Dedifferentiated amniotic fluid mesenchymal stem cell (primary cell): ENCODE data around the gene DNAJA4.

ENCODE experiments used
- DNase-seq: peaks from one replicate; pipeline ENCODE4 v3.0.0-alpha.2; 2016; ENCODE audit errors: extremely low spot score

The DNAJA4 gene

GRCh38 chr15:78280319-78281072 lies 16.1 kb downstream of the DNAJA4 start:
- DNase-seq: no peak

DNA sequence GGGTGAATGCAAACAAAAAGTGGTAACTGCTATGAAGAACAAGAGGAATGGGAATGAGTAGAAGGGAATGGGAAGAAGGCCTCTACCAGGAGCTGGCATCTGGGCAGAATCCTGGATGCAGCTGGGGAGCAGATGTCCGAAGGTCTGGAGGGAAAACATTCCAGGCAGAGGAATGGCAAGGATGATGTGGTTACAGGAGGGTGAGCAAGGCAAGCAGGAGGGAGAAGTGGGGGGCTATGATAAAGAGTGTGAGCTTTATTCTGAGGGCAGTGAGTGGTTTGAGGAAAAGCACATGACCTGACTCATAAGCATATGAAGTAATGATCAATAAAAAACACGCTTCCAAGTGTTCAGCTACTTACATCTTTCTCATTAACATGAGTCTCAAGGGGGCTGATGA lies 18.0 kb downstream of the DNAJA4 start:
- DNase-seq: no peak

- no peak for DNase-seq
Observed at GRCh38 chr15:78284758-78285157, 20.4 kb downstream of the DNAJA4 start.

DNA sequence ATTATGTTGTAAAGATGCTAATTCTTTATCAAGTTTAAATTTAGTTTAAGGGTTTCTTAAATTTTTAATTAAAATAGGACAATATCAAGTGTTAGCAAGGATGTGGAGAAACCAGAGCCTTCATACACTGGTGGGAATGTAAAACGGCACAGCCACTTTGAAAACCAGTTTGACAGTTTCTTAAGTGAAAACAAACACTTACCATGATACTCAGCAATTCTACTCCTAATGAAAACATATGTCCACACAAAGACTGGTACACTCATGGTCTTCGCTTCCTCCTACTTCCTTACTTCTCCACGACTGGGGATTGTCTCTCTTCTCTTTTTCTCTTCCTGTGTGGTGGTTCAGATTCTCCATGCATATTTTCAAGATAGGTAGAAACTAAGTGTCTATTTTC lies 25.9 kb downstream of the DNAJA4 start:
- no peak for DNase-seq

- DNase-seq: no peak
Observed at GRCh38 chr15:78291052-78291451, 26.7 kb downstream of the DNAJA4 start.

GRCh38 chr15:78291698-78292097 lies 27.3 kb downstream of the DNAJA4 start:
- DNase-seq: no peak

- DNase-seq: no peak
Observed at GRCh38 chr15:78292219-78292618, 27.9 kb downstream of the DNAJA4 start.

DNA sequence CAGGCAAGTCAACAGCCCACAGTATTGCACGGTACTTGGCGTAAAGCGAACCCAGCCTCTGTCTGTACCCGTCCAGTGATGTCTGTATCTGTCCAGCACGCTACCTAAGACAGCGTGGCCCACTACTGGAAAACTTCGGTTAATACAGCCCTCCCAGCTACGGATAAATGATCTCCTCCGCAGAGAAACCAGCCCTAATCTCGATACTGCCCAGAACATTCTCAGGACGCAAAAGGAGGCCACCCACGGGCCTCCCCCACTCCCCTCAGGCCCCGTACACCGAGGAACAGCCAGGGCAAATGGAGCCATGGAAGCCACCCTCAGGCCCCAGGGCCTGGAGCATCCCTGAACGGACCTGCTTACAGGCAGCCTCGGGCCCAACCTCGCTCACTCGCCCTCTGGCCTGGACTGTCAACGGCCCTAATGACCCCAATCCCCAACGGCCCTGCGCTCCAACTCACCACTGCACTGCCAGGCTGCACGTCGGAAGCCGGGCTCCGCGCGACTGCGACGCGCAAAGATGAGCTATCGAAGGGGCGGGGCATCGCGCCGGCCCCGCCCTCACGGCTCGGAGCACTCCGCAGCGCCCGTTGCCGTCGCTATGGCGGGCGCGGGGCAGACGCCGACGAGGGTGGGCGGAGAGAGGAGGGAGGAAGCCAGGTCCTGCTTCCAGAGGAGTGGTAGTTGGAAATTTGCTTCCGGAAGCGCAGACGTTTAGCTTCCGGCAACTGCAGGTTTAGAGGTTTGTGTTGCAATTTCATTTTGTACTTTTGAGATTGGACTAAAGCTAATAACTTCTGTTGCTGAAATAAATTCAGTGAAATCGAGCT lies 35.0 kb downstream of the DNAJA4 start, which contains the start of gene SKIC8:
Gene SKIC8, minus strand, starts transcription at position 509 of the 830 bp plus-strand sequence. CDS start 3,923 bp downstream, outside the sequence.
- DNase-seq: peak; percentile 92

DNA sequence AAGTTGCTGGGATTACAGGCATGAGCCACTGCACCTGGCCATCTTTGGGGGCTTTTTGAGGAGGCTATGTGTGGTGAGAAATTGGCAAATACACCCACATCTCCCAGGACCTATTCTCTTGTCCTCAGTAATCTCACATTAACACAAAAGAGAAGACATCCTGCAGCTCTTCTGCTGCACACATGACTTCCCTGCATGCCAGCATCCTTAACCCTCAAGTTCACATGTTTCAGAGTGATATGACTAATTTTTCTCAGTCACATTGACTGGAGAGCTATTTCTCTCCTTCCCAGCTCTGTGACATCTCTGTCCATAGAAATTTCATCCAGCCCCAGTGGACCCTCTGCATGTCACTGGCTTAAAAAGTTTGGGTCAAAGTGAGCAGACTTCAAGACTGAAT lies 37.0 kb downstream of the DNAJA4 start:
- no peak for DNase-seq

DNA sequence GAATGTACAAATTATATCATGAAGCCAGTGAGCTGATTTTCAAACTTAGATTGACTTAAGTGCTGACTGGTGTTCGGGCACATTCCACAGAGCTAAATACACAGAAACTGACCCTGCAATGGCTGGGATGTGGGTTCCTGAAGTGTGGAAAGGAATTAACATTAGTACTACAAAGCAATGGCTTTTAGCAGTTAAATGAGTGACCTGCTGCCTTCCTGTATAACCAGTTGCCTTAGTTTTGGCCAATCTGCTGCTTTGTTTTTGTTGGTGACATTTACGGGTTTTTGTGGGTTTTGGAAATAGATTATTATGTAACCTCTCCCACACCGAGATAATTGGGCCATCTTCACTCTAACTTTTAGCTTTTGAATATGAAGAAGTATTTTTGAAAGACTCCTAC lies 37.5 kb downstream of the DNAJA4 start:
- no peak for DNase-seq

DNA sequence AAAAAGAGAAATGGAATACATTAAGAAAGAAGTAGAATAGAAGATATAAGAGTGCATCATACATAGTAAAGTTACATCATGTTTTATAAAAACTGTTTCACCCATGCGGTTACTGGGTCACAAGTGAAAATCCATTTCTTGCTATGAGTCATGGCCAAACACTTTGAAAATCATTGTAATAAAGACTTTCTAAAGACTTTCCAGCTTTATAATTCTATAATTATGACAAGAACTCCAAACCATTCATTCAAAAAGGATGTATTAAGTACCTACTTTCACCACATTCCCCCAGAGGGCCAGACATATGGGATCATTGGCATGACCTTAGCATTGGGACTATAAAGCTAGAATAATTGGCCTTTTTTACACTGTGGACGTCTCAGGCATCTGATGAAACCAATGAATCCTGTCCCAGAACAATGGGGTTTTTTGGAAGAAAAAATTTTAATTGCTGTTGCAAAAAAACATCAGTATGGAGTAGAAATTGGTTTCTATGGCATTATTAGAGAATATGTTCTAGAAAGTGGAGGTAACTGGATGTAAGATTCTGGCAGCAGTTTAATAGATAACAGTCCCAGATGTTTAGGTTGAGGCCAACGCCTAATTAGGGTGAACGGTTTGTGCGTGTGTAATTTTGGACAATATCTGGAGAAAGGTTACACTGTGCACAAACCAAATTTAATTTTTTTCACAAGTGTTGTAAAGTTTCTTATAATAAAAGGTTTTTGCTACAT lies 38.4 kb downstream of the DNAJA4 start:
- DNase-seq: peak; percentile 52

GRCh38 chr15:78304216-78305066 lies 40.1 kb downstream of the DNAJA4 start:
- no peak for DNase-seq

GRCh38 chr15:78306176-78306774 lies 41.9 kb downstream of the DNAJA4 start:
- DNase-seq: peak; percentile 40

DNA sequence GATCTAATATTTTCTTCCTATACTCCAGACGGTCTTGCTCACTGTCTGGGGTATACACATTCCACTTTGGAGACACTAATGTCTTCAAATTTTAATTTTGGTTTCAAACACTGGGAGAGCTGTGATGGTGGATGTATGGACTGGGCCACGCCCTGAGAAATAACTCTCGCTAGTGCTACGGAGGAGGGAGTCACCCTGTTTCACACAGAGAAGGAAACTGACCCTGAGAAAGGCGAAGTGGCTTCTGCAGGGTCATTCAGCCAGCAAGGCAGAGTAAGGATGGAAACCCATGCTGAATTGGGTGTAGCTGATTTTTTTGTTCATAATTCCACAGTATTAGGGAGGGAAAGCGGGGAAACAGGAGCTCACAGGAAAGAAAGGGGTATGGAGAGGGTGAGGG lies 43.6 kb downstream of the DNAJA4 start:
- DNase-seq: no peak

DNA sequence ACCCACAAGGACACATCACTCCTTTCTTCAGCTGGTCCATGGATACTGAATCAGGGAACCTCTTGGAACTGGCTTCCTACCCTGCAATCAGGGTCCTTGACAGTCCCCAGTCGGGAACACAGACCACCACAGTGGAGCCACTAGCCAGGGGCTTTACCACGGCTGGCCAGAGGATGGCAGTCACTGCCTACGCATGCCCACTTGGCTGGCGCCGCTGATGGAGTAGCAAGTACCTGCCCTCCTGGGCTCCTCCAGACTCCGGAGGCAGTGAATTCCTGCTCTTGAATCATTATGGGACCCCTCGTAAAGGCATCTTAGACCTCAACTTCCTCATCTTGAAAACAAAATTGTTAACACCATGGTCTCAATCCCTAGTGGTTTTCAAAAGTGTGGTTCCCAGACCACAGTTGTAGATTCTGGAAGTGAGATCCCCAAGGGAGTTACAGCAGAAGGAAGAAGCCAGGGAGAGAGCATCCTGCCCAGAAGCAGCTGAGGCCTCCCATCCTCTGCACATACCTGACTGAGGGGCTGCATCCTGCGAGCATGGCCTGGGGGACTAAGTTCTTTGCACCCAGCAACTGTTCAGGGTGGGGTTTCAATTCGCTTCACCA lies 44.2 kb downstream of the DNAJA4 start:
- peak; percentile 65 for DNase-seq

- no peak for DNase-seq
Observed at GRCh38 chr15:78311292-78311691, 46.9 kb downstream of the DNAJA4 start.

- no peak for DNase-seq
Observed at GRCh38 chr15:78312536-78312935, 48.2 kb downstream of the DNAJA4 start.

GRCh38 chr15:78312957-78313356 lies 48.6 kb downstream of the DNAJA4 start:
- DNase-seq: no peak

- DNase-seq: no peak
Observed at GRCh38 chr15:78313383-78313782, 49.0 kb downstream of the DNAJA4 start.

- DNase-seq: no peak
Observed at GRCh38 chr15:78314181-78314581, 49.8 kb downstream of the DNAJA4 start.
